ENCODE measurements around the gene INHA.

GRCh38 chr2:219619235-219619634, 47.1 kb downstream of the INHA start:
- no peak for TF ChIP-seq CTCF (conservative IDR thresholded peaks at IDR 0.05; ENCODE audit: low read depth, low read length)
- TF ChIP-seq EZH2 (IDR thresholded peaks at IDR 0.05; ENCODE audit: low read length, unreplicated experiment), result no peak
